ENCODE measurements around the gene UTS2B. TPM values are rescaled to one million over a fixed set of nuclear protein-coding genes. Genes with fewer than 3 reads are reported as not detected.

UTS2B gene, protein sequence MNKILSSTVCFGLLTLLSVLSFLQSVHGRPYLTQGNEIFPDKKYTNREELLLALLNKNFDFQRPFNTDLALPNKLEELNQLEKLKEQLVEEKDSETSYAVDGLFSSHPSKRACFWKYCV
- not detected for total RNA-seq

DNA sequence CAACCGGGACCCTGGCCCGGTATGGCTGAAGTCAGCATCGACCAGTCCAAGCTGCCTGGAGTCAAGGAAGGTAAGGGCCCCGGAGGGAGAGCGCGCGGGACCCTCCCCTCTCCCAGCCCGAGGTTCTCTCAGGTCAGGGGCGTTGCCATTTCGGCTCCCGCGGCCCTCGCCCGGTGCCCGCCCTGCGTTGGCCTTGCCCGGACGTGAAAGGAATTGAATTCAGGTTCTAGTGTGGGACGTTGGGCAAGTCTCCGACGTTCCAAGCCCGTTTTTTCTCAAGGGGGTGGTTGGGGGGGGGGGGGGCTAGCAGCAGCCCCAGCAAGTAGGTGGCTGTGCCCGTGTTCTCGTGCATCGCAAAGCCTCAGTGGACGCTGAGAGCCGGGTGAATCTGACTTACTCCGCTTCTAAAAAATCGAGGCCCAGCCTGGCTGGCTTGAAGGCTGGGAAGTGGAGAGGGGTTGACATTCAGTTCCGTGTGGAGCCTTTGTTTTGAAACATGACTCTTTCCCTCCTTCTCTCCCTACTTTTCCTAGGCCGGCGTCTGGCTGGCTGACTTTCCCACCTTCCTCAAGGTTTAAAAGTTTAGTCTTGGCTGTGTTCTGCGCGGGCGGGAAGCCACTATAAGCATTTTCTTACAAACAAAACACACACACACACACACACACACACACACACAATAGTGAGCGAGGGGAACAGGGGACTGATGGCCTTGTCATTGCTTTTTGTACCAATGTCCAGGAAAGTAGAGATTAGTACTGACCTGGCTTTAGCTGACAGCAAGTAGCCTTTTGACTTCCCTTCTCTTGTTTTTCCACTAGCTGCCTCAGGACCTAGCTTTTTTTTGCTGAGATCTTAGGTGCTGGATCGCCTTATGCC lies at the start of gene UTS2B:
Gene UTS2B (minus strand): TSS at position 873 of the 876 bp plus-strand sequence. CDS start 48,337 bp downstream, outside the sequence.
- Mint-ChIP-seq H3K27me3 (ENCODE audit: low read depth) (peaks cover 20% of the 10 kb centered on the region), H3K36me3 (ENCODE audit: low read depth) (no peaks in the 10 kb centered on the region), H3K4me1 (ENCODE audit: low read depth) (peaks cover 9% of the 10 kb centered on the region), H3K9me3 (ENCODE audit: insufficient read depth) (no peaks in the 10 kb centered on the region), H3K4me3 (peak within 1 kb of the TSS; percentile 69), H3K27ac (peak within 1 kb of the TSS; percentile 57)
- POLR2A ChIA-PET, result no interaction called here
- peak; percentile 21 for DNase-seq
- CTCF ChIA-PET, result no interaction called here
- ATAC-seq, result peak; percentile 20

DNA sequence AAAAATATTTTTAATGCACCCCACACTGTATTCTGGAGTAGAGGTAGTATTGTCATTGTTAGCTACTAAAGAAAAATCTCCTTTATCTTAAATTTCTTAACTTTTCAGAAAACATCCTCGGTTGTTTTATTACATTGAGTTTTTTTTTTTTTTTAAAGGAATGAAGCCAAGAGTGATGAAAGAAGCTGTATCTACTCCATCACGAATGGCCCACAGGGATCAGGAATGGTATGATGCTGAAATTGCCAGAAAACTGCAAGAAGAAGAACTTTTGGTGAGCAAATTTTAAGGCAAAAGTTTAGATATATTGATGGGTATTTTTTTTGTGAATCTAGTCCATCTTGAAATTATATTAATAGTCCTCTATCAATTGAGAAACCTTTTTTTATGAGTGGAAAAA lies 49.7 kb upstream of the UTS2B start:
- Mint-ChIP-seq H3K27me3 (ENCODE audit: low read depth) (no peaks in the 10 kb centered on the region), H3K9me3 (ENCODE audit: insufficient read depth) (no peaks in the 10 kb centered on the region), H3K4me1 (ENCODE audit: low read depth) (peaks cover 8% of the 10 kb centered on the region), H3K36me3 (ENCODE audit: low read depth) (no peaks in the 10 kb centered on the region), H3K4me3 (no peak overlapping the region), H3K27ac (no peak overlapping the region)
- no peak for ATAC-seq
- CTCF ChIA-PET, result no interaction called here
- no peak for DNase-seq
- POLR2A ChIA-PET, result no interaction called here

DNA sequence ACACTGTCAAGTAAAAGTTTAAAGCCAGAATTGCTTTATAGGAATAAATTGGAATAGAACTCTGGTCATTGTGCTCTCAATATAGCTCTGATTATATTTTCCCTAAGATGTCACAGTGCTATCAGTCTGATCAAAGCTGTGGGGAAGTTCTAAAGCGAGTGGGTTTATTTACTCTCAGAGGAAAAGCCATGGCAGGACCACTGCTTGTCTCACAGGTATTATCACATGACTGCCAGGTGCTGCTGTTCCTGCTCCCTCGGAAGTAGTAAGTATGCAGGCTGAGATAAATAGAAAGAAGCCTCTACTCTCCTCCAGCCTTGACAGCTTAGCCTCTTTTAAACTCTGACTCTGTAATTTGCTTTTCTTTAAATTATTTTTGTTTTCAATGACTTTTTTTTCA lies 49.1 kb upstream of the UTS2B start:
- H3K27ac Mint-ChIP-seq, result no peak overlapping the region
- no peaks in the 10 kb centered on the region for H3K9me3 Mint-ChIP-seq (ENCODE audit: insufficient read depth)
- no peak overlapping the region for H3K4me3 Mint-ChIP-seq
- H3K36me3 Mint-ChIP-seq (ENCODE audit: low read depth), result no peaks in the 10 kb centered on the region
- ChIA-PET CTCF (no interaction called here), POLR2A (no interaction called here)
- ATAC-seq, result no peak
- peaks cover 8% of the 10 kb centered on the region for H3K4me1 Mint-ChIP-seq (ENCODE audit: low read depth)
- H3K27me3 Mint-ChIP-seq (ENCODE audit: low read depth), result no peaks in the 10 kb centered on the region
- DNase-seq, result no peak

DNA sequence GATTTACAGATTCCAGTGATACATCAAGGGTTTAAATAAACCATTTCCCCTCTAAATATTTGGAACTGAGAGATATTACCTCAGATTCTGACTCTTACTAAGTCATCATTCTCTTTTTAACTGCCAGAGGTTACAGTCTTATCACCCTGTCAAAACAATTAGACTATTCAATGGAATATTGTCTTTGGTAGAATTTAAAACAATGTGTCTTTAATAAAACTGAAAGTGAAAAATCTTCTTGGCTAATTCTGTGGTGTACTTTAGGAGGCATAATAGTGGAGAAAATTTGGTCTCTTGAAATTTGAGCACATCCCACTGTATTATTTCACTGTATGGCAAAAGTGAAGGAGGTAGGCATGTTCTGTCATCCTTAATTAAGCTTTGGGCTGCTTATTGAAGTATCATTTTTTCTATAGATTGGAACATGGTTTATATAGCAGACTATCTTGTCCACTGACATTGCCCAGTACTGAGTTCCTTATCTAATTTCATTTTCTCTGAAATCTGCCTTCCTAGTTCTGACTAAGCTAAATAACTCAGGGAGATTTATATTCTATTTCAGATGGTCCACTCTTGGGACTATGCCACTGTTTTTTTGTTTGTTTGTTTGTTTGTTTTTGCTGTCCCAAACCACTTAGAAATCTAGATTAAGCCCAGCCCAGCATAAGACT lies 48.0 kb upstream of the UTS2B start:
- Mint-ChIP-seq H3K4me1 (ENCODE audit: low read depth) (peaks cover 8% of the 10 kb centered on the region), H3K27me3 (ENCODE audit: low read depth) (no peaks in the 10 kb centered on the region), H3K4me3 (no peak overlapping the region), H3K9me3 (ENCODE audit: insufficient read depth) (no peaks in the 10 kb centered on the region), H3K27ac (no peak overlapping the region), H3K36me3 (ENCODE audit: low read depth) (no peaks in the 10 kb centered on the region)
- ChIA-PET CTCF (no interaction called here), POLR2A (no interaction called here)
- DNase-seq (no peak), ATAC-seq (no peak)

DNA sequence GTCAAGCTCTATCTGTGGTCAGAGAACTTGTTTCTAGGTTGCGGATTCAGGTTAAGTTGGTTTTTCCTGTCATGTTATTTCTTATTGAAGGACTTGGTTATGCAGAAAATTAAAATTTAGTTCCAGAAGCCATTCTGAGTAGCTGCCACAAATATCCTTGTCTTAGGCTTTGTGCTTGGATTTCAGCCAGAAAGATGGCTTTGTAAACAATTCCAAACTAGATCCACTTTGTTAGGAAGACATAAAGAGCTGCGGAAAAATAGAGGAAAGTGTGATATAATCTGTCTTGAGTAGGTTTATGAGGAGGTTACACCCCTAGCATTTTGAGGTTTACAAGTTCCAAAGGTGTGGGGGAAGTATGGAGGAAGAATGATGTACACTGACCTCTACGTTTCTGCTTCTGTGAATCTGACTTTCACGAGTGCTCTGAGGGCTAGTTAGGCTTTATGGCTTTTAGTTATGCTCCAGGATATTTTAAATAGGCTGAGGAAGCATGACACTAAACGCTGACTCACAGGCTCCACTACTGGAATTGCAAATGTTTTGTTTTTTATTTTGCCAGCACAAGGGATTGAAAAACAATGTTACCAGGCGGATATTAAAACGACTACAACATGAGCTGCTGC lies 46.3 kb upstream of the UTS2B start:
- no peak for DNase-seq
- ATAC-seq, result no peak
- Mint-ChIP-seq H3K9me3 (ENCODE audit: insufficient read depth) (no peaks in the 10 kb centered on the region), H3K4me3 (no peak overlapping the region), H3K27ac (no peak overlapping the region), H3K27me3 (ENCODE audit: low read depth) (no peaks in the 10 kb centered on the region), H3K4me1 (ENCODE audit: low read depth) (peaks cover 10% of the 10 kb centered on the region), H3K36me3 (ENCODE audit: low read depth) (no peaks in the 10 kb centered on the region)
- POLR2A ChIA-PET, result no interaction called here
- CTCF ChIA-PET, result no interaction called here

DNA sequence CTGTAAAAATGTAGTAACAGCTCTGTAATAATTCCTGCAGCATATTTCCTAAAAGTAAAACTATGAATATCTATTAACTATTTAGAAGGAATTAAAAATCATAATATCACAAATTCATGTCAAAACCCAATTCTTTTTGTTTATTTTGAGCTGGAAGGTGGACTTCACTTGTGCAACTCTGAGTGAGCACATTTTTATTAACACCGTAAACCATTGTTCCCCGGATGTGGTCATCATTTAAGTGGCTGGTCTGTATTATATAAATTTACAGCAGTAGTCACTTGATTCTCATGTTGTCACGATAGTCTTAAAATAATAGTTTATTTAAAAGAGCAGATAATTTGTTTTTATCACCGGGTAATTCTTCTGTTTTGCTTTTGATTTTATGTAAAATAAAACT lies 43.0 kb upstream of the UTS2B start:
- no peak overlapping the region for H3K4me3 Mint-ChIP-seq
- ChIA-PET POLR2A (no interaction called here), CTCF (no interaction called here)
- H3K27ac Mint-ChIP-seq, result no peak overlapping the region
- H3K36me3 Mint-ChIP-seq (ENCODE audit: low read depth), result no peaks in the 10 kb centered on the region
- peaks cover 5% of the 10 kb centered on the region for H3K4me1 Mint-ChIP-seq (ENCODE audit: low read depth)
- DNase-seq, result no peak
- no peaks in the 10 kb centered on the region for H3K27me3 Mint-ChIP-seq (ENCODE audit: low read depth)
- no peaks in the 10 kb centered on the region for H3K9me3 Mint-ChIP-seq (ENCODE audit: insufficient read depth)
- ATAC-seq, result no peak

DNA sequence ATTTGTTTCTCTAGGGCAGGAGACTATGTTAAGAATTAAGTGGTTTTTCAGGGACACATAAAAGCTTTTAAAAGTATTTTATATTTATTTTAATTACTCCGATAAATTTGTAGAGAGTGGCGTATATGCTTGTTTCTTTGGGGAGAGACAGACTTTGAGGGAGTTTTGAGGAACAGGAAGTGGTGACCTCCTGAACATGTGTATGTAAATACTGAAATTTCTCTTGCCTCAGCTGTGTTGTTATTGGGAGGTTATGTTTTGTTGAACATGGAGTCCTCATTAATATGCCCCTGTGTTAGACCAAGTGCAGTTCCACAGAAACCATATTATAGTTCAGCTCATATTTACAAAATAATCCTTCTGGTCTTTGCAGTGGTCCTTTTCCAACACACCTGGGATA lies 41.8 kb upstream of the UTS2B start:
- no peak for ATAC-seq
- ChIA-PET CTCF (no interaction called here), POLR2A (no interaction called here)
- no peaks in the 10 kb centered on the region for H3K27me3 Mint-ChIP-seq (ENCODE audit: low read depth)
- no peak overlapping the region for H3K4me3 Mint-ChIP-seq
- H3K36me3 Mint-ChIP-seq (ENCODE audit: low read depth), result no peaks in the 10 kb centered on the region
- no peak overlapping the region for H3K27ac Mint-ChIP-seq
- H3K9me3 Mint-ChIP-seq (ENCODE audit: insufficient read depth), result no peaks in the 10 kb centered on the region
- H3K4me1 Mint-ChIP-seq (ENCODE audit: low read depth), result peaks cover 2% of the 10 kb centered on the region
- no peak for DNase-seq

DNA sequence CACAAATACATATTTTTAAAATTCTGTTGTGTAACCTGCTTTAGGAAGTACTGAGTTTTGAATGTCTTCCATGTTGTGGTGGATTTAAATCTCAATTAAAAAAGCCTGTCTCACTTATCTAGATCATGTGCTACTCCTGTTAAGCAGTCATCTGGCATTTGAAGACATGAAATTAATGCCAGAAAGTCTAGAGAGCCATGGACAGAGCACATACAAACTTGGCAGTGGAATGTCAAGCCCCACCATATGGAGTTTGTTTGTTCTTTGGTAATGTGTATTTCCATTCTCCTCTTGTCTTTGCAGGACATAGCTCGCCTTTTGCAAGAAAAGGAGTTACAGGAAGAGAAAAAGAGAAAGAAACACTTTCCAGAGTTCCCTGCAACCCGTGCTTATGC lies 39.3 kb upstream of the UTS2B start:
- no peak overlapping the region for H3K27ac Mint-ChIP-seq
- ChIA-PET CTCF (no interaction called here), POLR2A (no interaction called here)
- peaks cover 2% of the 10 kb centered on the region for H3K4me1 Mint-ChIP-seq (ENCODE audit: low read depth)
- H3K4me3 Mint-ChIP-seq, result no peak overlapping the region
- DNase-seq (no peak), ATAC-seq (no peak)
- H3K36me3 Mint-ChIP-seq (ENCODE audit: low read depth), result no peaks in the 10 kb centered on the region
- no peaks in the 10 kb centered on the region for H3K27me3 Mint-ChIP-seq (ENCODE audit: low read depth)
- no peaks in the 10 kb centered on the region for H3K9me3 Mint-ChIP-seq (ENCODE audit: insufficient read depth)

DNA sequence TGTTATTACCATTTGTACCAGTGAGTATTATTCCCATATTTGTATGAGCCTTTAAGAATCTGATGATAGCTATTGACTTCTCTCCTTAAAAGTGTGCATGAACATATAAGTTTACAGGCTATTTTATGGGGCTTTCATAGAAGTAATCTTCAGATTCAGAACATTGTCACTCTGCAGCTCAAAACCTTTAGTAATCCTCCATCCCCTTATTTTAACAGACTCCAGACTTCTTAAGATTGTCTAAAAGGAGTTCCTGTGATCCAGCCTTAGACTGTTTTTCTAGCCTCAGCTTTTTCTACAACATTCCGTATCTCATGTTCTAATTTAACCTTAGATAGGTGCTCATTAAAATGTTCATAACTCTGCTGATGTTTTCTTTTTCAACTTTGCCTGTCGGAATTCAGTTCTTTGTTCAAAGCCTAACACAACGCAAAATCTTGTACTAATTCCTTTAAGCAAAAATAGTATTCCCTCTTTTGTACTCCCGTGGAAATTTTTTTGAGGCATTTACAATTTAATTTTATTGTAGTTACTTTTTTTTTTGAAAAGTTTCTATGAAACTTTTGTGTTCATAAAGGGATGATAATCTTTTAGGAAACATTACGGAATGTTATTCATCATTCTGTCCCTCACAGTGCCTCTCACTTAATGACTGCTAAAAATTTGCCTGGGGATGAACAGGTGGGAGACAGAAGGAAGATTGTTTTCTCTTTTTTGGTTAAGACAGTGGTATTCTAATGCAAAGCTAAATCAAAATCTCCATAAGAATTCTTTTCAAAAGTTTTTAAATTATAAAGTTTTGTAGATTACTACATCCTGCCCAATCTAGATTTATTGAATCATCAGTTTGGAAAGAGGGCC lies 38.7 kb upstream of the UTS2B start:
- Mint-ChIP-seq H3K9me3 (ENCODE audit: insufficient read depth) (no peaks in the 10 kb centered on the region), H3K4me1 (ENCODE audit: low read depth) (peaks cover 2% of the 10 kb centered on the region), H3K27me3 (ENCODE audit: low read depth) (no peaks in the 10 kb centered on the region), H3K36me3 (ENCODE audit: low read depth) (no peaks in the 10 kb centered on the region), H3K27ac (no peak overlapping the region), H3K4me3 (no peak overlapping the region)
- POLR2A ChIA-PET, result no interaction called here
- CTCF ChIA-PET, result no interaction called here
- ATAC-seq (no peak), DNase-seq (no peak)

DNA sequence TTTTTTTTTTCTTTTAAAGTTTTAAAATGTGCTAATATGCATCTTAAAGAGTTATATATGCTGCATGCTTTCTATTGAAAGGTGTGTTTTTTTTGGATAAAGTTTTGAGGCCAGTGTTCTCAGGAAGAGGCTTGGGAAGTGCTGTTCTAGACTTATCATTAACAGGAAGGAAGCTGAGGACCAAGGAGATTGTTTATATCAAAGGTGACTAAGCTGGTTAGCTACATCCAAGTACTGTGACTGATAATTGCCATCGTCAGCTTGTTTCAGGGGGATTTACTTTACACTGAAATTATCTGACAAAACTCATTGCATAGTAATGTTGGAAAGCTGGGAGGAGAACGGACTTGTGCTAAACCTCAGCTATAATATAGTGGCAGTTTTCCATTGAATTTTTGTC lies 36.3 kb upstream of the UTS2B start:
- Mint-ChIP-seq H3K9me3 (ENCODE audit: insufficient read depth) (no peaks in the 10 kb centered on the region), H3K4me3 (no peak overlapping the region), H3K36me3 (ENCODE audit: low read depth) (no peaks in the 10 kb centered on the region), H3K27me3 (ENCODE audit: low read depth) (no peaks in the 10 kb centered on the region), H3K4me1 (ENCODE audit: low read depth) (no peaks in the 10 kb centered on the region), H3K27ac (no peak overlapping the region)
- DNase-seq (no peak), ATAC-seq (no peak)
- ChIA-PET POLR2A (no interaction called here), CTCF (no interaction called here)

DNA sequence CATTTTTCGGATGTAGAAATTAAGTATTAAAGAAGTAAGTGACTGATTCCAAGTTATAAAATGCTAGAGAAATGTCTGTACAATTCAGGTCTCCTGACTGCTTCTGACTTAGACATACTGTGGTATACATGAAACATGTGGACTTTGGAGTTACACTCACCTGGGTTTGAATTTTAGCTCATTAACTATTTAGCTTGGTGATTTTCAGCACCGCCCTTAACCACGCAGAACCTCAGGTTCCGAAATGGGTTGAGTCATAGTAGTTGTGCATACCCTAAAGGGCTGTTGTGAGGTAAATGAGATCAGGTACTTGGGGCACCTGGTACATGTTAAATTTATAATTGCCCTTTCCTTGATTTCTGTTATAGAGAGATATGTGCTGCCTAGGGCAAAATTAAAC lies 32.9 kb upstream of the UTS2B start:
- H3K27ac Mint-ChIP-seq, result no peak overlapping the region
- H3K4me1 Mint-ChIP-seq (ENCODE audit: low read depth), result peaks cover 2% of the 10 kb centered on the region
- ChIA-PET POLR2A (no interaction called here), CTCF (no interaction called here)
- no peak overlapping the region for H3K4me3 Mint-ChIP-seq
- H3K27me3 Mint-ChIP-seq (ENCODE audit: low read depth), result no peaks in the 10 kb centered on the region
- no peaks in the 10 kb centered on the region for H3K9me3 Mint-ChIP-seq (ENCODE audit: insufficient read depth)
- H3K36me3 Mint-ChIP-seq (ENCODE audit: low read depth), result no peaks in the 10 kb centered on the region
- DNase-seq (no peak), ATAC-seq (no peak)
